A549 (cell line): Measurements from ENCODE around the gene DIAPH2. TPM values are rescaled to one million over a fixed set of nuclear protein-coding genes. Genes with fewer than 3 reads are reported as not detected.
A peak's percentile ranks its signal among the peaks of the same experiment; 100 is the strongest.

Source experiments
- ATAC-seq, 2 experiments: fragments of 200-7000 bp in 1 of 2; fragments of >200 bp in 1 of 2; cut with Nextera tagmentation in 1 of 2; cut with Tn5 transposase in 1 of 2; 3 replicates each; pipeline versions ENCODE4 v1.8.0 to v1.9.1; 2018 to 2020; ENCODE audit warnings: mild to moderate bottlenecking in 1 of 2, moderate library complexity in 1 of 2
- CTCF ChIA-PET: fragments of 300-600 bp; sonication (Branson Sonifier 250); formaldehyde crosslinking; extraction: SDS; loops from one replicate; lab custom pipeline; 2021; ENCODE audit warnings: antibody characterized with exemption, inconsistent platforms; lab: Yijun Ruan, JAX
- POLR2A ChIA-PET: fragments of 350-600 bp; formaldehyde crosslinking; extraction: SDS; loops from one replicate; lab custom pipeline; 2021; ENCODE audit warnings: antibody characterized with exemption, inconsistent platforms; lab: Yijun Ruan, JAX
- DNase-seq, 2 experiments: peaks; one replicate each; pipeline versions ENCODE4 v3.0.0 to v3.0.0-alpha.2; 2011 to 2016; ENCODE audit warnings: low read depth in 1 of 2, low spot score in 1 of 2
- FAIRE-seq: peaks from 2 replicates; lab custom pipeline; 2011; peaks lifted over from hg19 to GRCh38; lab: Jason Lieb, UNC
- H3K27ac ChIP-seq, 2 experiments: fragments of >200 bp; sonication (Bioruptor Twin); formaldehyde crosslinking; 3 replicates each; pipeline ENCODE4 v1.5.1; 2016 to 2017
- H3K4me1 ChIP-seq: fragments of >200 bp; sonication (Bioruptor Twin); formaldehyde crosslinking; 3 replicates; pipeline ENCODE4 v1.6.1; 2016
- H3K4me2 ChIP-seq: fragments of >200 bp; sonication (Bioruptor Twin); formaldehyde crosslinking; 3 replicates; pipeline ENCODE4 v1.6.1; 2016
- H3K4me3 ChIP-seq: fragments of >200 bp; sonication (Bioruptor Twin); formaldehyde crosslinking; 3 replicates; pipeline ENCODE4 v1.5.1; 2016
- H3K9me3 ChIP-seq: fragments of >200 bp; sonication (Bioruptor Twin); formaldehyde crosslinking; 3 replicates; pipeline ENCODE4 v1.6.1; 2016
- BHLHE40 ChIP-seq: IDR thresholded peaks from 2 replicates; pipeline ENCODE4 v1.6.1; 2012; ENCODE audit warnings: low read depth, low read length, inconsistent platforms
- CBX2 ChIP-seq: fragments of 200-600 bp; sonication (generic); IDR thresholded peaks from 2 replicates; pipeline ENCODE4 v1.6.1; 2016; ENCODE audit warnings: low read depth, mild to moderate bottlenecking, borderline replicate concordance
- CBX8 ChIP-seq: fragments of 200-600 bp; sonication (generic); IDR thresholded peaks from 2 replicates; pipeline ENCODE4 v1.6.1; 2016
- CHD2 ChIP-seq: fragments of 150-350 bp; IDR thresholded peaks from 2 replicates; pipeline ENCODE4 v1.6.1; 2014; ENCODE audit warnings: low read length; ENCODE audit not compliant: partially characterized antibody
- CHD4 ChIP-seq: fragments of 200-600 bp; sonication (generic); IDR thresholded peaks from 2 replicates; pipeline ENCODE4 v1.6.1; 2016; ENCODE audit warnings: antibody characterized with exemption, mild to moderate bottlenecking, borderline replicate concordance
- EHF ChIP-seq: fragments of 250-450 bp; sonication (Bioruptor Pico); IDR thresholded peaks from 2 replicates; pipeline ENCODE4 v1.5.0; 2020; ENCODE audit warnings: mild to moderate bottlenecking
- ESRRA ChIP-seq: fragments of 150-350 bp; IDR thresholded peaks from 2 replicates; pipeline ENCODE4 v1.6.1; 2014; ENCODE audit warnings: mild to moderate bottlenecking, low read length, borderline replicate concordance
- FOSL2 ChIP-seq, 2 experiments: fragments of 450-650 bp in 1 of 2; fragments of >200 bp in 1 of 2; sonication (Bioruptor Twin) in 1 of 2; formaldehyde crosslinking; IDR thresholded peaks; 2 replicates each; pipeline versions ENCODE4 v1.5.0 to v1.6.1; 2016 to 2020; ENCODE audit warnings: mild to moderate bottlenecking in 1 of 2, moderate library complexity in 1 of 2
- FOXS1 ChIP-seq: fragments of 250-450 bp; sonication (Bioruptor Pico); IDR thresholded peaks from 2 replicates; pipeline ENCODE4 v1.5.0; 2020; ENCODE audit warnings: mild to moderate bottlenecking, moderate library complexity
- HDAC2 ChIP-seq: fragments of 200-600 bp; sonication (generic); IDR thresholded peaks from 2 replicates; pipeline ENCODE4 v1.6.1; 2016
- HES2 ChIP-seq: fragments of >200 bp; sonication (Bioruptor Twin); formaldehyde crosslinking; IDR thresholded peaks from 2 replicates; pipeline ENCODE4 v1.6.1; 2016
- HEYL ChIP-seq: fragments of 250-450 bp; sonication (Bioruptor Pico); IDR thresholded peaks from 2 replicates; pipeline ENCODE4 v1.8.0; 2021; ENCODE audit warnings: mild to moderate bottlenecking, moderate library complexity
- HOXA7 ChIP-seq: fragments of 250-450 bp; sonication (Bioruptor Pico); IDR thresholded peaks from 2 replicates; pipeline ENCODE4 v1.5.0; 2020; ENCODE audit warnings: mild to moderate bottlenecking, moderate library complexity
- JUNB ChIP-seq: fragments of >200 bp; sonication (Bioruptor Twin); formaldehyde crosslinking; IDR thresholded peaks from 2 replicates; pipeline ENCODE4 v1.6.1; 2016
- KDM1A ChIP-seq: fragments of 200-600 bp; sonication (generic); IDR thresholded peaks from 2 replicates; pipeline ENCODE4 v1.6.1; 2016; ENCODE audit warnings: low read depth, mild to moderate bottlenecking
- KDM5A ChIP-seq: fragments of 200-600 bp; sonication (generic); IDR thresholded peaks from 2 replicates; pipeline ENCODE4 v1.6.1; 2016; ENCODE audit warnings: antibody characterized with exemption, mild to moderate bottlenecking
- MAX ChIP-seq: IDR thresholded peaks from 2 replicates; pipeline ENCODE4 v1.6.1; 2012
- MAZ ChIP-seq: fragments of 150-350 bp; IDR thresholded peaks from 2 replicates; pipeline ENCODE4 v1.6.1; 2014; ENCODE audit warnings: antibody characterized with exemption, low read depth, low read length, borderline replicate concordance
- MYC ChIP-seq: IDR thresholded peaks from 2 replicates; pipeline ENCODE4 v1.6.1; 2012; ENCODE audit warnings: mild to moderate bottlenecking, inconsistent platforms, low read length, improper control_type of control experiment, borderline replicate concordance
- NFE2L2 ChIP-seq: fragments of 150-350 bp; conservative IDR thresholded peaks from 2 replicates; pipeline ENCODE4 v1.6.1; 2014; ENCODE audit warnings: low read length
- NR3C1 ChIP-seq: fragments of >200 bp; sonication (Bioruptor Twin); formaldehyde crosslinking; IDR thresholded peaks from 3 replicates; pipeline ENCODE4 v1.6.1; 2017
- PHF8 ChIP-seq: fragments of 200-600 bp; sonication (generic); IDR thresholded peaks from 2 replicates; pipeline ENCODE4 v1.6.1; 2016; ENCODE audit warnings: low read depth, mild to moderate bottlenecking, antibody characterized with exemption, moderate library complexity, borderline replicate concordance
- RARB ChIP-seq: fragments of 250-450 bp; sonication (Bioruptor Pico); IDR thresholded peaks from 2 replicates; pipeline ENCODE4 v1.8.0; 2021; ENCODE audit warnings: mild to moderate bottlenecking, moderate library complexity
- RNF2 ChIP-seq: fragments of 200-600 bp; sonication (generic); IDR thresholded peaks from 2 replicates; pipeline ENCODE4 v1.6.1; 2016; ENCODE audit warnings: low read depth, mild to moderate bottlenecking, antibody characterized with exemption, moderate library complexity, borderline replicate concordance
- SREBF2 ChIP-seq: fragments of 450-650 bp; IDR thresholded peaks from 2 replicates; pipeline ENCODE4 v1.6.1; 2014; ENCODE audit warnings: mild to moderate bottlenecking, moderate library complexity
- TP53 ChIP-seq: fragments of 250-450 bp; sonication (Bioruptor Pico); IDR thresholded peaks from 2 replicates; pipeline ENCODE4 v1.5.0; 2021; ENCODE audit warnings: mild to moderate bottlenecking, moderate library complexity
- ZC3H11A ChIP-seq: fragments of 450-650 bp; IDR thresholded peaks from 2 replicates; pipeline ENCODE4 v1.6.1; 2014; ENCODE audit warnings: antibody characterized with exemption, mild to moderate bottlenecking
- ZNF302 ChIP-seq: fragments of 250-450 bp; sonication (Bioruptor Pico); IDR thresholded peaks from 2 replicates; pipeline ENCODE4 v1.9.0; 2021; ENCODE audit warnings: inconsistent platforms, mild to moderate bottlenecking, moderate library complexity
- WGBS: methylation state at CpG from one replicate; pipeline ENCODE4 v1.1.6; 2017; ENCODE audit errors: missing lambda C conversion rate; 5-methylcytosine and 5-hydroxymethylcytosine counted together
- polyA plus RNA-seq, 4 experiments: library from polyadenylated mRNA; depleted of rRNA in 3 of 4; stranded (reverse); fragments of >200 nt; fragmentation: RNase III in 1 of 4; extraction: RNeasy Plus Mini Kit Qiagen cat#74134 plus additional on column Dnase treatment in 1 of 4; gene quantifications; 2 replicates in 3 of 4; 3 replicates in 1 of 4; pipeline ENCODE4 v1.2.3, GENCODE V29; 2011 to 2017

DIAPH2 gene
- polyA plus RNA-seq, 2 of the 4 experiments (the other 2 are of a cell fraction): 3.7 to 10.0 TPM

DNA sequence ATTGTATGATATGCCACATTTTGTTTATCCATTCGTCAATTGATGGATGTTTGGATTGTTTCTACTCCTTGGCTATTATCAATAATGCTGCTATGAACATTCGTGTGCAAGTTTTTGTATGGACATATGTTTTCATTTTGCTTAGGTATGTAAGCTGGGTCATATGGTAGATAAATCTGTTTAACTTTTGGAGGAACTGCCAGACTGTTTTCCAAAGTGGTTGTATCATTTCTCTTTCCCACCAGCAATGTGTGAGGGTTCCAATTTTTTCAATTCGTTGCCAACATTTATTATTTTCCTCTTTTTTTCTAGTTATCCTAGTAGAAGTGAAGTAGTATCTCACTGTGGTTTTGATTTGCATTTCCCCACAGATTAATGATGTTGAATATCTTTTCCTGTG is 71.8 kb downstream of the DIAPH2 start (continued):
- TF ChIP-seq HOXA7 (CRISPR knock-in tag): no peak

DNA sequence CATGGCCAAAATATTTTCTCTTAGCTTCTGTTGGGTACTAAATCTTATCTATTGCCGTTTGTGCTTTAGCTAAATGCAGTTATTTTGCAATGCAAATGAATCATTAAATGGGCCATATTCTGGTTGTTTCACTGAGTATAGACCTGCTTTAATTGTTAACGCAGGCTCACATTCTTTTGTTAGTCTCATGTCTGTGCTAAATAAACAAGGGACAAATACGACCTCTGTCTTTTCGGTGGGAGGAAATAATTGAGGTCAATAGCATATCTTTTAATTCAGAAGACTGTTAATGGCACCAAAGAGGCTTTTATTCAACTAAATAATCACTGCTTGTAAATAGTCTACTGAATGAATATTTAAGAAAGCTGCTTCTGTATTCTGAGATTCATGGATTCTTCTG is 76.9 kb downstream of the DIAPH2 start:
- Histone ChIP-seq H3K9me3 (no peaks in the 10 kb centered on the region), H3K4me3 (no peak overlapping the region), H3K4me1 (no peaks in the 10 kb centered on the region), H3K27ac (no peak overlapping the region), H3K4me2 (no peak overlapping the region)
- FAIRE-seq: no peak
- no peak for DNase-seq
- no peak for ATAC-seq
- ChIA-PET POLR2A (no interaction called here), CTCF (no interaction called here)
- WGBS: 93% methylated on average over 4 of the region's 4 CpGs
- TF ChIP-seq ESRRA (no peak), ZC3H11A (no peak), CBX2 (no peak), MAZ (no peak), HDAC2 (no peak), CBX8 (no peak), KDM1A (no peak), CHD2 (no peak), SREBF2 (no peak), HES2 (no peak), NFE2L2 (no peak), ZNF302 (CRISPR knock-in tag) (no peak), PHF8 (no peak), TP53 (CRISPR knock-in tag) (no peak), RARB (no peak), MAX (no peak), EHF (CRISPR knock-in tag) (no peak), BHLHE40 (no peak), FOXS1 (CRISPR knock-in tag) (no peak), FOSL2 (IDR thresholded peaks at IDR 0.05) (no peak), FOSL2 (CRISPR knock-in tag; IDR thresholded peaks at IDR 0.05) (no peak)

- Histone ChIP-seq H3K4me1 (no peaks in the 10 kb centered on the region), H3K27ac (no peak overlapping the region), H3K9me3 (no peaks in the 10 kb centered on the region), H3K4me2 (no peak overlapping the region), H3K4me3 (no peak overlapping the region)
- FAIRE-seq: peak; percentile 18
- DNase-seq: no peak
- no peak for TF ChIP-seq NR3C1
- TF ChIP-seq JUNB: no peak
- TF ChIP-seq MYC: no peak
- no peak for ATAC-seq
- ChIA-PET POLR2A (no interaction called here), CTCF (interaction anchor here (0.6 kb wide), 1 partner anchor 814 kb away, joined by 3 read pairs; no protein-coding TSS in a partner anchor)
- 90% methylated on average over 4 of the region's 4 CpGs for WGBS
Observed at GRCh38 chrX:96763608-96764007, 79.0 kb downstream of the DIAPH2 start.

DNA sequence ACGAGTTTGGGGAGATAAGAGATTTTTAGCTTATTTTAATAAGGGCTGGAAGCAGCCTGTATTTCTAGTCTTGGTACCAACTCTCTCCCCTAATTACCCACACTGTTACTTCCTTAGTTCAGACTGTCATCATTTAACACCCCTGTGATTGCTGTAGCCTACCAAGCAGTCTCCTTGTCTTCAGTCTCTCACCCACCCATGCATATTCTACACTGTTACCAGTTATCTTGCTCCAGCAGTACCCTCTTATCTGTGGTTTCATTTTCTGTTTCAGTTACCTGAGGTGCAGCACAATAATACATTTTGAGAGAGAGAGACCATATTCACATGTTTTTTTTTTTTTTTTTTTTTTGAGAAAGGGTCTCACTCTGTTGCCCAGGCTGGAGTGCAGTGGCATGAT is 80.2 kb downstream of the DIAPH2 start:
- Histone ChIP-seq H3K4me3 (no peak overlapping the region), H3K9me3 (no peaks in the 10 kb centered on the region), H3K4me1 (no peaks in the 10 kb centered on the region), H3K4me2 (no peak overlapping the region), H3K27ac (no peak overlapping the region)
- ChIA-PET POLR2A (no interaction called here), CTCF (no interaction called here)
- DNase-seq: no peak
- no peak for ATAC-seq
- FAIRE-seq: no peak
- no peak for TF ChIP-seq KDM5A
- TF ChIP-seq HEYL (CRISPR knock-in tag): no peak
- no peak for TF ChIP-seq MAZ
- TF ChIP-seq RNF2: no peak
- TF ChIP-seq CHD4: no peak
- no peak for TF ChIP-seq MAX
- 85% methylated on average over 1 of the region's 1 CpG for WGBS
